ENCODE results near the gene ERCC8.

DNA sequence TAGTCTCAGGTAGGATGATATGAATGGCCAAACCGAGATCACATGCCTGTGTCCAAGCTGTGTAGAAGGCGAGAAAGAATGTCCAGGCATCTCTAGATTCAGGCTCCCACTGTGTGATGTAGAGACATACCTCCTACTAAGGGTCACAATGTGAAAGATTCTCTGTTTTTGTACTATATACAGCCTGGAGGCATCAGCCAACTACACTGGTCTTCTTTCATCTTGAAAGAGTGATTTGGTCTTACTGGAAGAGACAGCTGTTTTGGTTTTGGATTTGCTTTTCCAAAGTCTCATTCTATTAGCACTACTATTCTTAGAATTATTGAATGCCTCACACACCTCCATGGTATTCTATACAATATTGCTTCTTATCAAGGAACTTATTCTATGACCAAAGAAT lies 26.4 kb downstream of the ERCC8 start:
- TF ChIP-seq, protein P1, sequence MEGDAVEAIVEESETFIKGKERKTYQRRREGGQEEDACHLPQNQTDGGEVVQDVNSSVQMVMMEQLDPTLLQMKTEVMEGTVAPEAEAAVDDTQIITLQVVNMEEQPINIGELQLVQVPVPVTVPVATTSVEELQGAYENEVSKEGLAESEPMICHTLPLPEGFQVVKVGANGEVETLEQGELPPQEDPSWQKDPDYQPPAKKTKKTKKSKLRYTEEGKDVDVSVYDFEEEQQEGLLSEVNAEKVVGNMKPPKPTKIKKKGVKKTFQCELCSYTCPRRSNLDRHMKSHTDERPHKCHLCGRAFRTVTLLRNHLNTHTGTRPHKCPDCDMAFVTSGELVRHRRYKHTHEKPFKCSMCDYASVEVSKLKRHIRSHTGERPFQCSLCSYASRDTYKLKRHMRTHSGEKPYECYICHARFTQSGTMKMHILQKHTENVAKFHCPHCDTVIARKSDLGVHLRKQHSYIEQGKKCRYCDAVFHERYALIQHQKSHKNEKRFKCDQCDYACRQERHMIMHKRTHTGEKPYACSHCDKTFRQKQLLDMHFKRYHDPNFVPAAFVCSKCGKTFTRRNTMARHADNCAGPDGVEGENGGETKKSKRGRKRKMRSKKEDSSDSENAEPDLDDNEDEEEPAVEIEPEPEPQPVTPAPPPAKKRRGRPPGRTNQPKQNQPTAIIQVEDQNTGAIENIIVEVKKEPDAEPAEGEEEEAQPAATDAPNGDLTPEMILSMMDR (IDR thresholded peaks at IDR 0.05) = no peak
- TF ChIP-seq ZFX (IDR thresholded peaks at IDR 0.05; ENCODE audit: borderline replicate concordance) = no peak
